T47D (cell line): ENCODE data around the gene TIAM2.

Source experiments
- DNase-seq, 2 experiments: peaks; one replicate each; pipeline versions ENCODE4 v3.0.0 to v3.0.0-alpha.2; 2011 to 2012; ENCODE audit warnings: low read depth in 1 of 2, low spot score in 1 of 2
- JUND ChIP-seq: IDR thresholded peaks from 2 replicates; pipeline ENCODE4 v1.6.1; 2012; ENCODE audit warnings: low read depth
- in situ Hi-C: cut with HindIII; loops from 2 replicates; pipeline ENCODE4 v1.10.0; 2016; ENCODE audit warnings: low sequenced_read_pairs, low pct_unique_long_range_greater_than_20kb

TIAM2 gene

DNA sequence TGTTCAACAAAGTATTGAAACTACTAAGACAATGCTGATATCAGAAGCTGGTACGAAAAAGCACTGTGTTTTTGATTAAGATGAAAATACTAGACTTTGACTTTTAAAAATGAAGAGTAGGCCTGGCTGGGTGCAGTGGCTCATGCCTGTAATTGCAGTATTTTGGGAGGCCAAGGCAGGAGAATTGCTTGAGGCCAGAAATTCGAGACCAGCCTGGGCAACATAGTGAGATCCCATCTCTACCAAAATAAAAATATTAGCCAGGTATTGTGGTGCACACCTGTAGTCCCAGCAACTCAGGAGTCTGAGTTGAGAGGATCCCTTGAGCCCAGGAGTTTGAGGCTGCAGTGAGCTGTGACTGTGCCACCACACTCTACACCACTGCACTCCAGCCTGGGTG, 43.4 kb downstream of the TIAM2 start:
- DNase-seq, result no peak
- no peak for TF ChIP-seq JUND
- in situ Hi-C loops, result no loop called here

DNA sequence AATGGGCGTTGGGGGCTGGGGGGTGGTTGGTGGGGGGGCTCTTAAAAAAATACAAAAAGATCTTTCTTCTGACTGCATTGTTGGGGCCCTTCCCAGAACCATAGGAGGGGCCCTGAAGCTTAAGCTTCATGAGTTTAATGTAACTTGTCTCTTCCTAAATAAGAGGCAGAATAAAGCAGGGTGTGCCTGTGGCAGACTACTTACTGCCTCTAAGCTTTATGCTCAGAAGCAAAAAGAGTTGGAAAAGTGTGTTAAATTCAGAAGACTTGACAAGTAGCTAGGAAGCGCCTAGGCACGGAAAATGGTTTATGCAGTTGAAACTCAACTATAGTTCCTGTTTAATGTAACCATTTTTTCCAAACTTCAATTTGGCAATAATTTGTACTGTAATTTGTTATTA, 44.5 kb downstream of the TIAM2 start:
- no peak for TF ChIP-seq JUND
- in situ Hi-C loops, result no loop called here
- DNase-seq, result no peak

DNA sequence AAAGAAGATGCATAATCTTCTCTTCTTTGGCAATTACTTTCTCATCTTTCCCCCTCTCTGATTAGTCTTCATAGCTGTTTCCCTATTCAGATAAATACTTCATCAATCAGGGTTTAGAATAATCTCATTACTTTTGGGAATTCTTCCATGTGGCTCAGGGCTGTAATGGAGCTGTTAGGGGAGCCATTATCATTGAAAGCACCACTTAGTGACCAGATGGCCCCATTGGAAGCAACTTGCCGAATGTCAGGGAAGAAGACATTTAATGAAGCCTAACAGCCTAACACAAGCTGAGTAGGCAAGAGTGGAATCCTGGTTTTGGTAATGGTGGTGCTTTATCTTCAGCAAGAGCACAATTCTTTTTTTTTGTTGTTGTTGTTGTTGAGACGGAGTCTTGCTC, 45.0 kb downstream of the TIAM2 start:
- no peak for TF ChIP-seq JUND
- DNase-seq, result no peak
- in situ Hi-C loops, result no loop called here

DNA sequence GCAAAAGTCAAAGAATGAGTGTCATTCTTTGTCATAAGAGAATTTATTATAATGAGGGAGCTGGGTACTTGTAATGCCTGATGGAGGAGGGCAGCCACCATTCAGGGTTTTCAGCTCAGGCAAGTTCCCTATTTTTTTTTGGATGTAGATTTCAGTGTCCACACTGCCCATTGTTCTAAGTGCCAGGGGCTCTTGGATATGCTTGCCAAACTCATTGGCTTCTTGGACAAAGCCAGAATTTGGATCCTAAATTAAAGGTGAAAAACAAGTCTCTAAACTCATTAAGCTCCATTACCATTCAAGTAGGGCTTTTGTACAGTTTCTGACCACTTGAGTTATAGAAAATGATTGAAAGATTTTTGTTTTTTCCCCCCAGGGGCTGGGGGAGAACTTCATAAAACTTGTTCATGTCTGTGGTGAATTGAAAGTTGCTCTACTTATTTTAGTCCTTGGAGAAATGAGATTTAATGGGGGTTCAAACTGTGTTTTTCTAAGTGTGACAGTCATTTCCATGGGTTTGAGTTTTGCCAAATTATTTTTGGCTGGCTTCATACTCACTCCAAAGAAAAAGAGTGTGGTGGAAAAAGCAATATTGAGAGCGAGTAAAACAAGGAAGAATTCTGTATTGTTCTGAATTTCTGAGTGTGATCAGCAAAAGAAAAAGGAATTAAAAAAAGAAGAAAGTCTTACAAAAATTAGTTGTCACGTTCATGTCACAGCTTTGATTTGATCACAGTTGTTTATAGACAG, 46.0 kb downstream of the TIAM2 start:
- TF ChIP-seq JUND, result no peak
- DNase-seq, result no peak
- in situ Hi-C loops, result no loop called here

DNA sequence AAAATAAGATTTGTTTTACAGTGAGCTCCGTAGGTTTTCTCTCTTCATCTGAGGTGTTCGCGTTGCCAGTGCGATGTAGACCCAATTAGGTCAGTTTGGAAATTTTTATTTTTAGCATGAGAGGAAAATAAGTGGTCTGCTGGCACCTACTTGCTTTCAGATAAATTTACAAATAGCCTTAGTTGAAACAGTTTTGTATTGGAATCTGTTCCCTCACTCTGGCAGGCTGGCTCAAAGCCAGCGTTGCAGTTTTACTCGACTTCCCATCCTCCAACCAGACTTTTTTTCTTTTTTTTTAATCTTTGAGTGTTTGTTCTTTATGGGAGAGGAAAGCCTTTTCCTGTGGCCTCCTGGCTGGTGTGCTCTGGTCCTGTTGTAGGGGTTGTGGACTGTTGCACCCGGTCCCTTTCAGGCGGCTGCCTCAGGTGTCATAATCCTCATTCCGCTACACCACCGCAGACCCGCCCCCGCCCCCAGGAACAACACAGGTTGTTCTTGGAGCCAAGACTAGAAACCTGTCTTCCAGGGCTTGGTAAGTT, 46.7 kb downstream of the TIAM2 start:
- in situ Hi-C loops, result no loop called here
- TF ChIP-seq JUND, result no peak
- DNase-seq, result no peak

DNA sequence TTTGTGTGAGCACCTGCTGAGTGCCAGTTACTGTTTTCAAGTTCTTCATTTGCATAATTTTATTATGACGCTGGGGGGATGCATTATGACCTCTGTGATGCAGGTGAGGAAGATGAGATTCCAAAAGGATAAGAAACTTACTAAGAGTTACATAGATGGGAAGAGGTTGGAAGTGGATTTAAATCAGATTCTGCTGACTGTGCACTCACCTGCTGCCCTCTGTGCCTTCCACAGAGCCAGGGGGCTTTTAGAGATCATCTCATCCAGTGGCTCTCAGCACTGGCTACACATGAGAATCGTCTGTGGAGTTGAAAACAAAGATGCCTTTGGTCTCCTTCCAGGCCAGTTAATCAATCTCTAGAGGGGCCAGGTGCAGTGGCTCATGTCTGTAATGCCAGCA, 47.9 kb downstream of the TIAM2 start:
- TF ChIP-seq JUND, result no peak
- DNase-seq, result no peak
- in situ Hi-C loops, result no loop called here

DNA sequence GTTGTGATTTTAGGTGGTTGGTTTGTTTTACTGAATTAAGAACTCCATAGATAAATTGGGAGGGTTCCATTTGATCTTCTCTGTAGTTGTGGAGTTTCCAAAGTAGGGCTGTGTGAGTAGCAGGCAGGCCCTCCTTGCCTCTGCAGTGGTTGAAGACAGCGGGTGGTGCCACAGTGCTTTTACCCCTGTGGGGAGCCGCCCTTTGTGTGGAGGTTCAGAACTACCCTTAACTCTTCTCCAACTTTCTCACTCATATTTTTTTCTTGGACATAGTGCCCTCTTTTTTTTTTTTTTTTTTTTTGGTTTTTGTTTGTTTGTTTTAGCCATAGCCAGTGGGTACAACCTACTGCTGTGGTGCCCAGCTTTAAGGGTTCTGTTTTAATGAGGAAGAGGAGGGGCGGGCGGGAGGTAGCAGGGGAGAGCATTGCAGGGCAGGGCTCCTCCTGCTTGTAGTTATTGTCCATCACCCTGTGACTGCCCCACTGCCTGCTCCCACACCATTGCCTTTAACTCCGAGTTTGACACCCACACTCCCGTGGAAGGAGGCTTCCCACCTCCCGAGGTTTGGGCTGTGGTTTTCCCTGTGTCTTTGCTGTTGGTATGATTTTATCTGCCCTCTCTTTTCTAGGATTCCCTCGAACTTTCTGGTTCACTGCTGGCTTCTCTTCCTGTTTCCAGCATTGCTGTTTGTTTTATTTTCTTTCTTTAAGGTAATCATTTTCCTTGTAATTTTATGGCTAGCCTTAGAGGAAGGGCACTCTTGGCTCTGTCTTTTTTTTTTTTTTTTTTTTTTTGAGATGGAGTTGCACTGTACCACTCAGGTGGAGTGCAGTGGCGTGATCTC, 50.7 kb downstream of the TIAM2 start:
- in situ Hi-C loops, result no loop called here
- TF ChIP-seq JUND, result no peak
- DNase-seq, result no peak

DNA sequence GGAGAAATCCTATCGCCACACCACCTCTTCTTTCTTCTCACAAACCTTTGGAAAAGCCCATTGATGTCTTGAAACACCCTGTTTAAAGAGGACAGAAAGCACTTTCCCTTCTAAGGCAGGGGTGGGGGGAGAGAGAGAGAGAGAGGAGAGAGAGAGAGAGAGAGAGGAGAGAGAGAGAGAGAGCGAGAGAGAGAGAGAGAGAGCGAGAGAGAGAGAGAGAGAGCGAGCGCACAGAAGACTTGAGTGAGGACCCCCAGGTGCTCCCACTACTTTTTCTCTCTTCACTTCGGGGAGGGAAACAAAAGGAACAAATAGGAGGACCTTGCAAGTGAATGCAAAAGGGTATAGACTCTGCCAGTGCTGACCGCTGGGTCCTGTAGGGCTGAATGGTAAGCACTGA, 52.4 kb downstream of the TIAM2 start:
- no peak for DNase-seq
- in situ Hi-C loops, result no loop called here
- no peak for TF ChIP-seq JUND

DNA sequence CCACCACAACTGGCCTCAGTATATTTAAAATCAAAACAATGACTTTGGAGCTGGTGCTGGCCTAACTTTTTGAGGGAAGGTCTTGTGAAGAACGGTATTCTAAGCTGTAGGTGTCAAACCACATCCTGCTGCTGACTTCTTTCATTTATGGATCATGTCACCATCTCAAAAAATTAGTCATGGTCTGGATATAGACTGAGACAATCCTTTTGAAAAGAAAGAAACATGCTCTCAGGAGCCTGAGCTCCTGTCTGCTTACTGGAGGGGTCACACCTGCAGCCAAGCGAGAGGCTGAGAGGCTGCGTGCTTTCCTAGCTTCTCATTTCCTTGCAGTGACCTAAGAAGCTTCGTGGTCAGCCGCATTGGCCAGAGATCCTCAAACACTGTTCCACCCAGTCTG, 55.2 kb downstream of the TIAM2 start:
- DNase-seq, result no peak
- in situ Hi-C loops, result no loop called here
- no peak for TF ChIP-seq JUND

DNA sequence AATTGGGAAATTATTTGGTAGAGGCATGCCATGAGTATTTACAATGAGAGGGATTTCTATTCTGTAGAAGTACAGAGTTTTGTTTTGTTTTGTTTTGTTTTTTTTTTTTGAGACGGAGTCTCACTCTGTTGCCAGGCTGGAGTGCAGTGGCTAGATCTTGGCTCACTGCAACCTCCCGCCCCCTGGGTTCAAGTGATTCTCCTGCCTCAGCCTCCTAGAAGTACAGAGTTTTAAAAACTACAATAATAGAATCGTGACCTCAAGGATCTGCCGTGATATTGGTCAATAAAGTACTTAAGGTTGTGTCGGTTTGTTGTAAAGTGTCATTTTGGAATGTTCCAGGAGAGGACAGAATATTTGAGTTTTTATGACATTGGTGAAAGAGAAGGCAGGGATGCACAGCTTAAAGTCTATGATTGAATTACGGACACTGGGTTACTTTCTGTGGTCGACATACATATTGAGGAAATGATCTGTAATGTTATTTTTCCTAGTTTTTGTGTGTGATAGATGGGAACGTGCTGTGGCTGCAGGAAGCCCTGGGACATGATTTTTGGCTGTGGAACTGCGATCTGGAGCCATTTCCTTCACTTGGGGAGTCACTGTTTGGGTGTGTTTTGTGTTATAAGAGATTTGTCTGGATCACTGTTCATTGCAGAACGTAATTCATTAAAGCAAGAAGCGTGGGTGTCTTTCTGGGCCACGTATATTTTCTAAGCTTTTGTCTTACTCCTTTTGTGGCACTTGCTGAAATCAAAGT, 59.6 kb downstream of the TIAM2 start:
- in situ Hi-C loops, result no loop called here
- no peak for TF ChIP-seq JUND
- no peak for DNase-seq

DNA sequence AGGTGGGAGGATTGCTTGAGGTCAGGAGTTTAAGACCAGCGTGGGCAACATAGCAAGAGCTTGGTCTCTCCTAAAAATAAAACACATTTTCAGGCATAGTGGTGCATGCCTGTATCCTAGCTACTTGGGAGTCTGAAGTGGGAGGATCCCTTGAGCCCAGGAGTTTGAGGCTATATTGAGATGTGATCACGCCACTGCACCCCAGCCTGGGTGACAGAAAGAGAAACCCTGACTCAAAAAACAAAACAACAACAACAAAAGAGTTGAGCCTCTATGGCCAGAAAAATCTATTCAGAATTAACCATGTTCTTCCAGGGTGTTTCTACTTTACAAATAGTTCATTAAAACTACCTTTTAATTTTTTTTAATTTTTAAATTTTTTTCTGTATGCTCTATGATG, 60.6 kb downstream of the TIAM2 start:
- in situ Hi-C loops, result no loop called here
- no peak for DNase-seq
- no peak for TF ChIP-seq JUND

DNA sequence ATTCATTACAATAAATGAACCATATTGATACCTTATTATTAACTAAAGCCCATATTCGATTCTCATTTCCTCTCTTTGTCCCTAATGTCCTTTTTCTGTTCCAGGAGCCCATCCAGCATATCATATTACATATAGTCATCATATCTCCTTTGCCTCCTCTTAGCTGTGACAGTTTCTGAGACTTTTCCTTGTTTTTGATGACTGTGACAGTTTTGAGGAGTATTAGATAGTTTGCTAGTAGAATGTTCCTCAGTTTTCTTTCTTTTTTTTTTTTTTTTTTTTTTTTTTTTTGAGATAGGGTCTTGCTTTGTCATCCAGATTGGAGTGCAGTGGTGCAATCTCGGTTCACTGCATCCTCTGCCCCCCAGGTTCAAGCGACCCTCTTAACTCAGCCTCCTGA, 61.6 kb downstream of the TIAM2 start:
- in situ Hi-C loops, result no loop called here
- TF ChIP-seq JUND, result no peak
- no peak for DNase-seq
